ENCODE measurements around the gene EFTUD2.

EFTUD2 gene

GRCh38 chr17:44902135-44902760, 3.0 kb upstream of the EFTUD2 start:
- no peaks in the 10 kb centered on the region for H3K9me2 ChIP-seq (ENCODE audit: low read depth, low read length)
- H3K27me3 ChIP-seq (ENCODE audit: insufficient read depth, low read length): 0 out of 2 replicates have a peak, but pooled peaks cover 8% of the 10 kb centered on the region
- H3K4me2 ChIP-seq (ENCODE audit: low read length): no peak overlapping the region
- H2AFZ ChIP-seq (ENCODE audit: low read length): no peak overlapping the region
- H3K4me3 ChIP-seq (ENCODE audit: low read depth, low read length, poor library complexity, severe bottlenecking): no peak overlapping the region
- no peak overlapping the region for H3K9ac ChIP-seq (ENCODE audit: low read length)
- no peaks in the 10 kb centered on the region for H3K36me3 ChIP-seq (ENCODE audit: insufficient read depth, low read length)
- H3K9me3 ChIP-seq (ENCODE audit: low read length): no peaks in the 10 kb centered on the region
- no peak overlapping the region for H3K27ac ChIP-seq (ENCODE audit: low read depth, low read length, poor library complexity, severe bottlenecking)
- H3F3A ChIP-seq (ENCODE audit: insufficient read depth, low read length): no peaks in the 10 kb centered on the region
- peaks cover 16% of the 10 kb centered on the region for H3K4me1 ChIP-seq (ENCODE audit: insufficient read depth, low read length, severe bottlenecking)
- peaks cover 18% of the 10 kb centered on the region for H3K79me2 ChIP-seq (ENCODE audit: insufficient read depth, low read length)
- TF ChIP-seq EZH2 (IDR thresholded peaks at IDR 0.05; ENCODE audit: borderline replicate concordance, low read length): no peak
- TF ChIP-seq CTCF (IDR thresholded peaks at IDR 0.05; ENCODE audit: low read length): no peak
- H4K20me1 ChIP-seq (ENCODE audit: insufficient read depth, low read length): no peaks in the 10 kb centered on the region

GRCh38 chr17:44901411-44901921, 2.2 kb upstream of the EFTUD2 start:
- H3K4me3 ChIP-seq (ENCODE audit: low read depth, low read length, poor library complexity, severe bottlenecking): no peak overlapping the region
- peaks cover 16% of the 10 kb centered on the region for H3K4me1 ChIP-seq (ENCODE audit: insufficient read depth, low read length, severe bottlenecking)
- no peak overlapping the region for H3K27ac ChIP-seq (ENCODE audit: low read depth, low read length, poor library complexity, severe bottlenecking)
- no peaks in the 10 kb centered on the region for H4K20me1 ChIP-seq (ENCODE audit: insufficient read depth, low read length)
- H3K36me3 ChIP-seq (ENCODE audit: insufficient read depth, low read length): no peaks in the 10 kb centered on the region
- TF ChIP-seq CTCF (IDR thresholded peaks at IDR 0.05; ENCODE audit: low read length) (no peak), EZH2 (IDR thresholded peaks at IDR 0.05; ENCODE audit: borderline replicate concordance, low read length) (no peak)
- H3K9me2 ChIP-seq (ENCODE audit: low read depth, low read length): no peaks in the 10 kb centered on the region
- H3K27me3 ChIP-seq (ENCODE audit: insufficient read depth, low read length): 0 out of 2 replicates have a peak, but pooled peaks cover 8% of the 10 kb centered on the region
- H3K4me2 ChIP-seq (ENCODE audit: low read length): no peak overlapping the region
- no peaks in the 10 kb centered on the region for H3K9me3 ChIP-seq (ENCODE audit: low read length)
- no peak overlapping the region for H3K9ac ChIP-seq (ENCODE audit: low read length)
- H3F3A ChIP-seq (ENCODE audit: insufficient read depth, low read length): no peaks in the 10 kb centered on the region
- no peak overlapping the region for H2AFZ ChIP-seq (ENCODE audit: low read length)
- peaks cover 21% of the 10 kb centered on the region for H3K79me2 ChIP-seq (ENCODE audit: insufficient read depth, low read length)

- TF ChIP-seq CTCF (IDR thresholded peaks at IDR 0.05; ENCODE audit: low read length) (no peak), EZH2 (IDR thresholded peaks at IDR 0.05; ENCODE audit: borderline replicate concordance, low read length) (no peak)
- Histone ChIP-seq H3K9ac (ENCODE audit: low read length) (no peak overlapping the region), H4K20me1 (ENCODE audit: insufficient read depth, low read length) (no peaks in the 10 kb centered on the region), H3K9me2 (ENCODE audit: low read depth, low read length) (no peaks in the 10 kb centered on the region), H3K27me3 (ENCODE audit: insufficient read depth, low read length) (0 out of 2 replicates have a peak, but pooled peaks cover 8% of the 10 kb centered on the region), H3K36me3 (ENCODE audit: insufficient read depth, low read length) (peaks cover 4% of the 10 kb centered on the region; the same call in 1 of the 2 replicates), H3F3A (ENCODE audit: insufficient read depth, low read length) (no peaks in the 10 kb centered on the region), H3K4me3 (ENCODE audit: low read depth, low read length, poor library complexity, severe bottlenecking) (no peak overlapping the region), H3K4me2 (ENCODE audit: low read length) (no peak overlapping the region), H3K9me3 (ENCODE audit: low read length) (no peaks in the 10 kb centered on the region), H3K79me2 (ENCODE audit: insufficient read depth, low read length) (peaks cover 24% of the 10 kb centered on the region), H3K4me1 (ENCODE audit: insufficient read depth, low read length, severe bottlenecking) (peaks cover 16% of the 10 kb centered on the region), H3K27ac (ENCODE audit: low read depth, low read length, poor library complexity, severe bottlenecking) (no peak overlapping the region), H2AFZ (ENCODE audit: low read length) (no peak overlapping the region)
Measured at GRCh38 chr17:44900894-44901293, 1.6 kb upstream of the EFTUD2 start.
